Neuron (in vitro differentiated cells): ENCODE measurements around the gene ADRM1.

Source experiments
- H2AFZ ChIP-seq: one replicate; pipeline ENCODE4 v1.6.1; 2013; ENCODE audit warnings: low read depth, mild to moderate bottlenecking, inconsistent platforms, low read length, moderate library complexity
- H3K27me3 ChIP-seq: one replicate; pipeline ENCODE4 v1.6.1; 2013; ENCODE audit warnings: low read length; ENCODE audit not compliant: insufficient read depth
- H3K36me3 ChIP-seq: one replicate; pipeline ENCODE4 v1.6.1; 2013; ENCODE audit warnings: low read length; ENCODE audit not compliant: insufficient read depth
- H3K4me1 ChIP-seq: one replicate; pipeline ENCODE4 v1.6.1; 2013; ENCODE audit warnings: low read length; ENCODE audit not compliant: insufficient read depth
- H3K4me3 ChIP-seq: 2 replicates; pipeline ENCODE4 v1.5.1; 2013; ENCODE audit warnings: mild to moderate bottlenecking, low read length, moderate library complexity
- H3K9me3 ChIP-seq: one replicate; pipeline ENCODE4 v1.6.1; 2013; ENCODE audit warnings: low read length

Gene ADRM1

DNA sequence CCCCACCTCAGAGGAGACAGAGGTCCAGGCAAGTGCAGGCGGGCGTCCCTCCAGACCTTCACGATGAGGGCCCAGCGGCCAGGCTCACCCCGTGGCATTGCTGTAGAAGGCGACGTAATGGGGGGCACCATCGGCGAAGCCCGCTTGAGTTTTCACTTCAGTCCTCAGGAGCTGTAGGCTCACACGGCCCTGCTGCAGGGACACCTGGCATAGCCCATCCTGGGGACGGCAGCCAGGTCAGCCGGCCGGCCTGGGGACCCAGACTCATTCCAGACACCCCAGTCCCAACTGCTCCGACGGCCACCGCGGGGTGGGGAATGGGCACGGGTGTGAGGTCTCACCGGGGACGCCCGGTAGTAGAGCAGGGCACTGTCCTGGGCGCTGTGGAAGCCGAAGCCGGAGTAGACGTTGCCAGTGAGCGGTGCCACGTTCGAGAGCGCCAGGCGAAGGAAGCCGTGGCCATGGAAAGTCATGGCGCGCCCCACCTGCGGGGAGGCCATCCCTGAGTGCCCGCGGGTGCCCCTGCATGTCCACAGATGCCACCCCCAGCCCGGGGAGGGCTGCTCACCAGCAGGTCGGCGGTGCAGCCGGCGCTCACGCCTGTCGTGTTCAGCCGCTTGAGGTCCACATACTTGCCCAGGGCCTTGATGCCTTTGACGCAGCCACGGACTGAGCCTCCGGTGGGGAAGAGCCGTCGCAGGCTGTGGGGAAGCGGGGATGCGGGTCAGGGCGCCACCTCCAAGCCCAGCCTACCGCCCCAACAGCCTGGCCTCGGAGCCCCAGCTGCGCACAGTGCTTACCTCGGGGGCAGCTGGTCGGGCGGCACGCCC, 9.2 kb downstream of the ADRM1 start:
- H2AFZ ChIP-seq = no peak overlapping the region
- H3K4me1 ChIP-seq = no peaks in the 10 kb centered on the region
- no peaks in the 10 kb centered on the region for H3K27me3 ChIP-seq
- H3K9me3 ChIP-seq = no peaks in the 10 kb centered on the region
- peaks cover 82% of the 10 kb centered on the region for H3K36me3 ChIP-seq
- H3K4me3 ChIP-seq = no peak overlapping the region

DNA sequence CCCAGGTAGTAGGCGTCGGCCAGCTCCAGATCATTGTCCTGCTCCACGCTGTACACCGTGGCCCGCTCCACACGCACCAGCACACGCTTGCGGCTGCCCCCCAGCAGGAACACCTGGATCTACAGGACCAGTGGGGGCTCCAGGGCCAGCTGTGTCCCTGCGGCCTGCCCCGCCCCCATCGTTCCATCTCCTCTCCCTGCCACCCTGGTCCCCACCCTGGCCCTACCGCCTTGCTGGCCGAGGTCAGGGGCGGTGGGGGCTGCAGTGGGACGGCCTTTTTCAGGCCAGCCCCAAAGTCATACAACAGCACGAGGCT, 9.8 kb downstream of the ADRM1 start:
- H3K36me3 ChIP-seq = peaks cover 82% of the 10 kb centered on the region
- H3K4me1 ChIP-seq = no peaks in the 10 kb centered on the region

DNA sequence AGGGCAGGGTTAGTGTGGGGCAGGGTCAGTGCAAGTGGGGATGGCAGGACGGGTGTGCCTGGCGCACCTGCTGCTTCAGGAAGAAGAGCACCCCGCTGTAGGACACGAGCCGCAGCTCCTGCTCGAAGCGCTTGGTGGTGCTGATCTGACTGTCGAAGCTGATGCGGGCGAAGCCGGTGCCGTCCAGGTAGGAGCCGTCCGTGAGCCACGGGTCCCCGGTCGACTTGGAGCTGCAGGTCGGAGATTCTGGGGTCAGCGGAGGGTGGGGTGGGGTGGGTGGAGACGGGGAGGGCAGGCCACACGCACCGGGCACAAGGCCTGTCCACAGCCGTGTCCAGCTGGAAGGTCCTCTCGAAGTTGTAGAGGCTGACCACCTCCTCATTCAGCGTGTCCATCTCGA, 10.2 kb downstream of the ADRM1 start:
- peaks cover 78% of the 10 kb centered on the region for H3K36me3 ChIP-seq
- H3K27me3 ChIP-seq = no peaks in the 10 kb centered on the region
- no peak overlapping the region for H3K4me3 ChIP-seq
- no peaks in the 10 kb centered on the region for H3K9me3 ChIP-seq
- no peaks in the 10 kb centered on the region for H3K4me1 ChIP-seq
- no peak overlapping the region for H2AFZ ChIP-seq

More for the DNA sequence above, 9.8 kb downstream of the ADRM1 start:
- Histone ChIP-seq H3K4me3 (no peak overlapping the region), H3K9me3 (no peaks in the 10 kb centered on the region), H2AFZ (no peak overlapping the region), H3K27me3 (no peaks in the 10 kb centered on the region)

DNA sequence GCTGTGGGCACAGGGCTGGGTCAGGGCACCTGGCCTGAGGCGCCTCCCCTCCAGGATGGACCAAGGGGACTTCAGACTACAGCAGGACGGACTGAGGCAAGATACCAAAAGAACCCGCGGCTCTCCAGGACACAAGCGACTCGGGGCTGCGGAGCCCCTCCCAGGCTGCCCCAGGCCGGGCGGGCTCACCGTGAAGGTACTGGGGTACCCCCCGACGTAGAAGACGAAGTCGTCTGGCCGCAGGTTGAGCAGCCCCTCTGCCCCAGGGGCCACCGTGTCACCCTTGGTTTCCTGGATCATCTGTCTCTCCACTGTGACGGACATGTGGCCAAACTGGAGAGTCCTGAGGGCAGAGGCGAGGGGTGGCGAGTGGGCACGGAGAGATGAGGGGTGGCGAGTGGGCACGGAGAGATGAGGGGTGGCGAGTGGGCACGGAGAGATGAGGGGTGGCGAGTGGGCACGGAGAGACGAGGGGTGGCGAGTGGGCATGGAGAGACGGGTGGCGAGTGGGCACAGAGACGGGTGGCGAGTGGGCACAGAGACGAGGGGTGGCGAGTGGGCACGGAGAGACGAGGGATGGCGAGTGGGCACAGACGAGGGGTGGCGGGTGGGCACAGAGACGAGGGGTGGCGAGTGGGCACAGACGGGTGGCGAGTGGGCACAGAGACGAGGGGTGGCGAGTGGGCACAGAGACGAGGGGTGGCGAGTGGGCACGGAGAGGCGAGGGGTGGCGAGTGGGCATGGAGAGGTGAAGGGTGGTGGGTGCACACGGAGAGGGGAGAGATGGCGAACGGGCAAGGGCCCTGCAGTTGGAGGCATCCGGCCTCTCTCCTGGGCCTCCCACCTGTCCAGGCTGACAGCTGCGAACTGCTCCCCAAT, 10.9 kb downstream of the ADRM1 start:
- Histone ChIP-seq H2AFZ (no peak overlapping the region), H3K4me1 (no peaks in the 10 kb centered on the region)

DNA sequence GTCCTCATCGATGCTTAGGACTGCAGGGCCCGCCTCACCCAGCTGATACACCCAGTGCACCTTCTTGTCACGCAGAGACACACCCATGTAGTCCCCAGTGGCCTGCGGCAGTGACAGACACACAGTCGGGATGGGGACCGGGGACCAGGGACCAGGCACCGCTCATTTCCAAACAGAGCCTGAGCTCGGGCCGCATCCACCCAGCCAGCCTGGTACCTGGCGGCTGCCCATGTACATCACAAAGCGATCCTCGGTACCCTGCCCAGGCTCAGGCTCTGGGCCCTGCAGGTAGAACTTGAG, 11.5 kb downstream of the ADRM1 start:
- Histone ChIP-seq H3K4me3 (no peak overlapping the region), H2AFZ (no peak overlapping the region), H3K36me3 (peaks cover 69% of the 10 kb centered on the region), H3K27me3 (no peaks in the 10 kb centered on the region), H3K4me1 (no peaks in the 10 kb centered on the region), H3K9me3 (no peaks in the 10 kb centered on the region)

More for the DNA sequence above, 10.9 kb downstream of the ADRM1 start:
- Histone ChIP-seq H3K9me3 (no peaks in the 10 kb centered on the region), H3K4me3 (no peak overlapping the region), H3K36me3 (peaks cover 71% of the 10 kb centered on the region), H3K27me3 (no peaks in the 10 kb centered on the region)

DNA sequence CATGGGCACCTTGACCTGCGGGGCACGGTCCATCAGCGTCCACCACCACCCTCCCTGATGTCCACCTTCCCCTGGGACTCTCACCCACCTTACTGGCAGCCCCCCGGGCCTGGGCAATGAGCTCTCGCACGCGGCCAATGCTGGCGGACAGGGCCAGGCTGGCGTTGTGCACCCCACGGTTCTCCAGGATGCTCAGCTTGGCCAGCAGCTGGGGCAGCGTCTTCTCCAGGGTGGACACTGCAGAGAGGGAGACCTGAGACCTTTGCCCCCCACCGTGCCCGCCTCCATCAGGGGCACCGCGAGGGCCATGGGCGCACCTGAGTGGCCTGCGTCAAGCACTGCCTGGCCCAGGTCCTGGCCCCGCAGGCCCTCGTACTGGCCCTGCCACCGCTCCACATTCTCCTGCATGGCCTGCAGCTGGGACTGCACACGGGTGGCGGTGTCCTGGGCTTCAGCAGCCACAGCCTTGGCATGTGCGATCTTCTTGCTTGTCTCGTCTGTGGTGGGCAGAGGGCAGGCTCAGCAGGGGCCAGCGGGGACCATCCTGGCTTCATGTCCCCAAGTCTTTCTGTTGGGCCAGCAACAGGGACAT, 12.0 kb downstream of the ADRM1 start:
- Histone ChIP-seq H3K4me3 (no peak overlapping the region), H2AFZ (no peak overlapping the region), H3K27me3 (no peaks in the 10 kb centered on the region), H3K4me1 (no peaks in the 10 kb centered on the region), H3K36me3 (peaks cover 71% of the 10 kb centered on the region), H3K9me3 (no peaks in the 10 kb centered on the region)

DNA sequence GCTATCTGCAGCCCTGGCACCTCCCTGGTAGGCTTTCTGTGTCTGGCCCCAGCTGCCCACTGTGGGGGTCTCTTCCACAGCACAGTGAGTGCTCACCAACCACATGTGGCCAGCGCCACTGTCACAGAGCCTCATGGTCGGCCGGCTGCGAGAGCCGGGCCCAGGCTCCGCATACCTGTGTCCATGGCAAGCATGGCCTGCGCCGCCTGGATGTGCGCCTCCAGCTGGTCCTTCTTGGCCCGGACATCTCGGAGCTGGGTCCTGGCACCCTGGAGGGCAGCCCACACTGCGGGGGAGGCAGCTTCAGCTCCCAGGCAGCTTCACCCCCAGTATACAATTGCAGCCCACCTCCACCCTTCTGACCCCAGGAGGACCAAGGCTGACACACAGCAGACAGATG, 13.0 kb downstream of the ADRM1 start:
- Histone ChIP-seq H2AFZ (no peak overlapping the region), H3K36me3 (peaks cover 73% of the 10 kb centered on the region), H3K4me1 (no peaks in the 10 kb centered on the region), H3K4me3 (no peak overlapping the region), H3K9me3 (no peaks in the 10 kb centered on the region), H3K27me3 (no peaks in the 10 kb centered on the region)

DNA sequence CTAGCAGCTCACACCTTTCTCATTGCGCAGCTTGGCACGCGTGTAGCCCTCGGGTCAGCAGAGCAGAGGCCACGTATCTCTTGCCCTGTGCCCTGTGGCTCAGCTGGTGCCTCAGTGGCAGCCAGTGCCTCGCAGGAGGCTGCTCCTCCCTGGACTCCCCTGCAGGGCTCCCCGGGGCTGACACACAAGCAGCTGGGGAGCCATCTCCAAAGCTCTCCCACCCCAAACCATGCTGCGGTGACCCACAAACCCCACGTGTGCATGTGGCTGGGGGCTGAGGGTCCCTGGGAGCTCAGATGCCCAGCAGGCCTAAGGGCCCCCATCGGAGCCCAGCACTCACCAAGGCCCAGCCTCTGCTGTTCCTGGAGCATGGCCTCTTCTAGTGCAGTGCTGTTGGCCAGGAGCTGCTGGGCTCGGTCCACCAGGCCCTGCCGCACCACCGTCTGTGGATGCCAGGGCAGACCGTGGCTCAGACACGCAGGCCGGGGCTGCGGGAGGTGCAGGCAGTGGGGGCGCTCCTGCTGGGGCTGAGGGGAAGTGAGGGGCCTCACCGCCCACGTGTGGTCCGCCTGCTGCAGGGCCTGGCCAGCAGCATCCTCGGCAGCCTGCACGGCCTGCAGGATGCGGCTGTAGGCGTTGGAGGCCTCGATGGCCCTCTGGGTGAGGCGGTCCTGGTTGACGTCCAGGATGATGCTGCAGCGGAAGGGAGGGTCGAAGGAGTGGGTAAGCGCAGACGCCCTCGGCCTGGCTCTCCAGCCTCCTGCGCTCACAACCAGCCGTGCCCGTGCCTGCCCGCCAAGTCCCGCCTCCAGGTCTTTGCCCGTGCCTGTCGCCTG, 13.8 kb downstream of the ADRM1 start:
- Histone ChIP-seq H3K27me3 (no peaks in the 10 kb centered on the region), H3K36me3 (peaks cover 67% of the 10 kb centered on the region), H3K4me3 (no peak overlapping the region), H3K9me3 (no peaks in the 10 kb centered on the region), H2AFZ (no peak overlapping the region), H3K4me1 (no peaks in the 10 kb centered on the region)

DNA sequence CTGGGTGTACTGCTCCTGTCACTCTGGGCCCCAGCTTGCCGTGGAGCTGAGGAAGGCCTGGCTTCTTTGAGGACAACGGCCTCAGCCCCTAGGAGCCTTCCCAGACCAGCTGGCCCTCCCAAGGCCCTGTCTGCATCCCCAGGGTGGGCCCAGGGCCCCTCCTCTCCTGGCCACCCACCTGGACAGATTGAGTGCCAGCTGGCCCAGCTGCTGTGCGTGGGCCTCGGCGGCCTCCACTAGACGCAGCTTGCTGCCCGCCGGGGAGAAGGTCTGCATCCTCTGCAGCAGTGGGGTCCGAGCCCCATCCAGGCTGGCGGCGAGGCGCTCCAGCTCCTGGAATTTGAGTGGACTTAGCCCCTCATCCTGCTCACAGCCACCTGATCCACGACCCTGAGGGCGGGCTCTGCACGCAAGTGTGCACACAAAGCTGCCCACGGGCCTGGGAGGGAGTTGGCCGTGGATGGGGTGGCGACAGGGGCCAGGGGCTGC, 14.4 kb downstream of the ADRM1 start:
- Histone ChIP-seq H3K36me3 (peaks cover 67% of the 10 kb centered on the region), H2AFZ (no peak overlapping the region), H3K4me3 (no peak overlapping the region), H3K27me3 (no peaks in the 10 kb centered on the region), H3K9me3 (no peaks in the 10 kb centered on the region), H3K4me1 (no peaks in the 10 kb centered on the region)

DNA sequence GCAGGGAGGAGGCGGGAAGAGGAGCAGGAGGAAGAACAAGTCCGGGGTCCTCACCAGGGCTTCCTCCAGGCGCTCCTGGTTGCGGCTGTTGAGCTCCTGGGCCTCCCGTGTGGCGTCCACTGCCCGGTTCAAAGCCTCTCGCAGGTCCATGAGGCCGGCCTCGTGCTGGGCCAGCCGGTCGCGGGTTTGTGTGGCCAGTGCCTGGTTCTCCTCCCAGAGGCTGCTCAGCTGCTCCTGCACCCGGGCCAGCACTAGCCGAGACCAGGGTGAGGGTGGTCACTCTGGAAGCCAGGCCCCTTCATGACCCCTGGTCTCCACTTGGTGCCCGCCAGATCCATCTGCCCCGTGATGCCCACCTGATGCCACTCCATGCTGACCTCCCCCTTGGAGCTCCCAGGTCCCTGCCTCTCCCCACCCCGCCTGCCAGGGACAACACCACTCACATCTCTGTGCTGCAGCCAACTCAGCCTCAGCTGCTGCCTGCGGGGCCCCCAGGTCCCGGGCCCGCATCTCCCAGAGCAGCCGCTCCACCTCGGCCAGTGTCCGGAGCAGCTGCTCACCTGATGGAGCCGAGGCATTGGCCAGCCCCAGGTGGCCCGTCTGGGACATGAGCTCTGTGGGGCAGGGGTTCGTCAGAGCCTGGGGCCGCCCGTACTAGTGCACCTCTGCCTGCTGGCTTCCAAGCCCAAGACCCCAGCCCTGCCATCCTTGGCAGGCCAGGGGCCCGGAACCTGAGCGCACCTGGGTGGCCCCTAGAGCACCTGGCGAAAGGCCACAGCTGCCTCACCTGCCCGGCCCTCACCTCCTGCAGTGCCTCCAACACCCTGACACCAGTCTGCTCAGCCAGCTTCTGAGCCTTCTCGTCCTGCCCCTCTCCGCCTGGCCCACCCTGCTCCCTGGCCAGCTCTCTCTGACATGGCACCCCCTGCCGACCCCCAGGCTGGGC, 15.9 kb downstream of the ADRM1 start:
- no peaks in the 10 kb centered on the region for H3K27me3 ChIP-seq
- no peak overlapping the region for H2AFZ ChIP-seq
- no peaks in the 10 kb centered on the region for H3K9me3 ChIP-seq
- H3K36me3 ChIP-seq = peaks cover 68% of the 10 kb centered on the region
- no peaks in the 10 kb centered on the region for H3K4me1 ChIP-seq
- no peak overlapping the region for H3K4me3 ChIP-seq

DNA sequence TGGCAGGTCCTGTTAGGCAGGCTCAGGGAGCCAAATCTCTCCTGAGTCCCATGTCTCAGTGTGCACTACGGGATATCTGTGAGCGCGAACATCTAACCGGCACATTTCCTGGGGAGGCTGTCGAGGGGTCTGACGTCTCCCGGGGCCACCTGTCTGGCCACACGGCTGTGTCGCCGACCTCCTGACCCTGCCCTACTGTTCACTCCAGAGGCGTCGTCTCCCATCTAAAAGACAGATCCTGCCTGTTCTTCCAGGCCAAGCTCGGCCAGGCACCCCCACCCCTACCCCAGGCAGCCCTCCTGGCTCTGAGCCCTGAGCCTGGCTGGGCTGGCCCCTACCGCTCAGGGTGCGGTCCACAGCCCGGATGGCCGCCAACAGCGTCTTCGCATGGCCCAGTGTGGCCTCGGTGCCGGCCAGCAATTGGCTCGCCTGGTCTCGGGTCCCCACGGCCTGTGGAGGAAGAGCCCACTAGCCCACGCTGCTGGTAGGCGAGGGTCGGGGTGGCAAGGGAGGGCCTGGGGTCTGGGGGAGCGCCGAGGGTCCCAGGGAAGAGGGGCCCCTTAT, 16.6 kb downstream of the ADRM1 start:
- Histone ChIP-seq H3K27me3 (no peaks in the 10 kb centered on the region), H3K4me3 (no peak overlapping the region), H3K36me3 (peaks cover 68% of the 10 kb centered on the region), H2AFZ (no peak overlapping the region), H3K9me3 (no peaks in the 10 kb centered on the region), H3K4me1 (no peaks in the 10 kb centered on the region)
